H9 (cell line): ENCODE results near the gene PGBD2. TPM values are rescaled to one million over a fixed set of nuclear protein-coding genes. Genes with fewer than 3 reads are reported as not detected.

Experiments
- DNase-seq: peaks from one replicate; pipeline ENCODE4 v3.0.0-alpha.2; 2017
- H2AFZ ChIP-seq: one replicate; pipeline ENCODE4 v1.6.1; 2013; ENCODE audit warnings: mild to moderate bottlenecking, low read length, control low read depth, moderate library complexity
- H2AK5ac ChIP-seq: 2 replicates; pipeline ENCODE4 v1.6.1; 2013; ENCODE audit warnings: low read length, control low read depth, mixed read lengths; ENCODE audit not compliant: insufficient read length
- H2BK120ac ChIP-seq: one replicate; pipeline ENCODE4 v1.6.1; 2013; ENCODE audit warnings: low read depth, mild to moderate bottlenecking, low read length, control low read depth, inconsistent platforms; ENCODE audit not compliant: poor library complexity, severe bottlenecking
- H2BK12ac ChIP-seq: 2 replicates; pipeline ENCODE4 v1.6.1; 2013; ENCODE audit warnings: low read length, control low read depth, mixed read lengths, low read depth; ENCODE audit not compliant: insufficient read length
- H2BK15ac ChIP-seq: 2 replicates; pipeline ENCODE4 v1.6.1; 2013; ENCODE audit warnings: low read depth, low read length, control low read depth
- H2BK20ac ChIP-seq: one replicate; pipeline ENCODE4 v1.6.1; 2013; ENCODE audit warnings: low read depth, mild to moderate bottlenecking, low read length, control low read depth, inconsistent platforms; ENCODE audit not compliant: poor library complexity, severe bottlenecking
- H2BK5ac ChIP-seq: 2 replicates; pipeline ENCODE4 v1.6.1; 2013; ENCODE audit warnings: low read length, control low read depth, mixed read lengths; ENCODE audit not compliant: insufficient read length
- H3K14ac ChIP-seq: 2 replicates; pipeline ENCODE4 v1.6.1; 2013; ENCODE audit warnings: low read length, control low read depth; ENCODE audit not compliant: insufficient read depth
- H3K18ac ChIP-seq: 2 replicates; pipeline ENCODE4 v1.6.1; 2013; ENCODE audit warnings: low read depth, mild to moderate bottlenecking, mixed read lengths, low read length, control low read depth; ENCODE audit not compliant: insufficient read length
- H3K23ac ChIP-seq: 2 replicates; pipeline ENCODE4 v1.6.1; 2013; ENCODE audit warnings: low read length, control low read depth, mixed read lengths, low read depth; ENCODE audit not compliant: insufficient read length
- H3K23me2 ChIP-seq: 2 replicates; pipeline ENCODE4 v1.6.1; 2013; ENCODE audit warnings: low read depth, mild to moderate bottlenecking, mixed read lengths, low read length, control low read depth; ENCODE audit not compliant: insufficient read length, poor library complexity, severe bottlenecking
- H3K27ac ChIP-seq: 2 replicates; pipeline ENCODE4 v1.5.1; 2013; ENCODE audit warnings: low read length, control low read depth, mixed read lengths, low read depth; ENCODE audit not compliant: insufficient read length
- H3K27me3 ChIP-seq: 2 replicates; pipeline ENCODE4 v1.6.1; 2013; ENCODE audit warnings: low read length, control low read depth, inconsistent platforms; ENCODE audit not compliant: insufficient read depth
- H3K4ac ChIP-seq: 2 replicates; pipeline ENCODE4 v1.6.1; 2013; ENCODE audit warnings: low read depth, mild to moderate bottlenecking, control low read depth, inconsistent platforms, low read length, moderate library complexity
- H3K4me1 ChIP-seq: 2 replicates; pipeline ENCODE4 v1.6.1; 2013; ENCODE audit warnings: low read length, control low read depth, inconsistent platforms; ENCODE audit not compliant: insufficient read depth
- H3K4me2 ChIP-seq: 2 replicates; pipeline ENCODE4 v1.6.1; 2013; ENCODE audit warnings: low read length, control low read depth, mixed read lengths; ENCODE audit not compliant: insufficient read length, insufficient read depth
- H3K56ac ChIP-seq: 2 replicates; pipeline ENCODE4 v1.6.1; 2013; ENCODE audit warnings: low read depth, mild to moderate bottlenecking, mixed read lengths, low read length, control low read depth; ENCODE audit not compliant: insufficient read length
- H3K79me1 ChIP-seq: 2 replicates; pipeline ENCODE4 v1.6.1; 2013; ENCODE audit warnings: low read depth, mild to moderate bottlenecking, moderate library complexity, low read length, control low read depth, inconsistent platforms; ENCODE audit not compliant: insufficient read depth, poor library complexity, severe bottlenecking
- H3K79me2 ChIP-seq: 2 replicates; pipeline ENCODE4 v1.6.1; 2013; ENCODE audit warnings: low read length, control low read depth, inconsistent platforms; ENCODE audit not compliant: insufficient read depth
- H3K9ac ChIP-seq: 2 replicates; pipeline ENCODE4 v1.6.1; 2013; ENCODE audit warnings: low read length, control low read depth, mixed read lengths; ENCODE audit not compliant: insufficient read length; ENCODE audit errors: extremely low read depth
- H3K9me3 ChIP-seq: one replicate; pipeline ENCODE4 v1.6.1; 2013; ENCODE audit warnings: low read depth, low read length, inconsistent platforms; ENCODE audit not compliant: control insufficient read depth
- H3T11ph ChIP-seq: one replicate; pipeline ENCODE4 v1.6.1; 2013; ENCODE audit warnings: mild to moderate bottlenecking, low read length, control low read depth, inconsistent platforms
- H4K20me1 ChIP-seq: one replicate; pipeline ENCODE4 v1.6.1; 2013; ENCODE audit not compliant: control insufficient read depth, insufficient read length, insufficient read depth
- H4K5ac ChIP-seq: 2 replicates; pipeline ENCODE4 v1.6.1; 2013; ENCODE audit warnings: low read depth, mild to moderate bottlenecking, mixed read lengths, low read length, control low read depth; ENCODE audit not compliant: insufficient read length
- H4K8ac ChIP-seq: replicated peaks from 2 replicates; pipeline ENCODE4 v1.6.1; 2013; ENCODE audit warnings: low read length, control low read depth, mixed read lengths, low read depth; ENCODE audit not compliant: insufficient read length
- H4K91ac ChIP-seq: 2 replicates; pipeline ENCODE4 v1.6.1; 2013; ENCODE audit warnings: low read depth, mild to moderate bottlenecking, moderate library complexity, mixed read lengths, low read length, control low read depth; ENCODE audit not compliant: insufficient read length
- H3K27ac Mint-ChIP-seq, 3 experiments: 2 replicates in 2 of 3; 3 replicates in 1 of 3; pipeline ENCODE4 v1.8.0; 2020 to 2021; ENCODE audit warnings: mixed read lengths in 3 of 3, mild to moderate bottlenecking in 1 of 3, moderate library complexity in 1 of 3
- H3K27me3 Mint-ChIP-seq: 2 replicates; pipeline ENCODE4 v1.8.0; 2021; ENCODE audit warnings: low read depth, mild to moderate bottlenecking, moderate library complexity, mixed read lengths
- H3K36me3 Mint-ChIP-seq, 3 experiments: 2 replicates in 2 of 3; 3 replicates in 1 of 3; pipeline ENCODE4 v1.8.0; 2020 to 2021; ENCODE audit warnings: low read depth in 3 of 3, mixed read lengths in 3 of 3; ENCODE audit not compliant: insufficient read depth in 1 of 3
- H3K4me1 Mint-ChIP-seq, 2 experiments: 2 replicates each; pipeline ENCODE4 v1.8.0; 2020; ENCODE audit warnings: mixed read lengths in 2 of 2
- H3K4me3 Mint-ChIP-seq, 2 experiments: 2 replicates in 1 of 2; 3 replicates in 1 of 2; pipeline ENCODE4 v1.8.0; 2020 to 2021; ENCODE audit warnings: mild to moderate bottlenecking in 2 of 2, mixed read lengths in 2 of 2, moderate library complexity in 1 of 2
- H3K9me3 Mint-ChIP-seq, 2 experiments: 2 replicates in 1 of 2; 3 replicates in 1 of 2; pipeline ENCODE4 v1.8.0; 2020; ENCODE audit warnings: mild to moderate bottlenecking in 2 of 2, mixed read lengths in 2 of 2, moderate library complexity in 1 of 2
- CTCF ChIP-seq: fragments of 200-600 bp; sonication (generic); conservative IDR thresholded peaks from 3 replicates; pipeline ENCODE4 v1.8.0; 2021; ENCODE audit warnings: antibody characterized with exemption, mild to moderate bottlenecking
- WGBS: extraction: QIAGEN DNeasy Blood & Tissue Kit; methylation state at CpG from one replicate; pipeline ENCODE4 v1.1.7; 2013; ENCODE audit warnings: missing lambda C conversion rate, low lambda C conversion rate, mixed read lengths; ENCODE audit not compliant: insufficient read length; ENCODE audit errors: extremely low coverage; 5-methylcytosine and 5-hydroxymethylcytosine counted together
- total RNA-seq: library from RNA; stranded (reverse); gene quantifications from 2 replicates; pipeline ENCODE4 v1.2.1, GENCODE V29; 2021

The PGBD2 gene
- total RNA-seq, 1 experiment from 2014 or later, result 10.4 TPM

GRCh38 chr1:248860007-248860406 lies 46.0 kb upstream of the PGBD2 start:
- H3K56ac ChIP-seq, result no peak overlapping the region
- no peak overlapping the region for H4K8ac ChIP-seq
- peaks cover 48% of the 10 kb centered on the region for H3K27me3 Mint-ChIP-seq
- no peak overlapping the region for H3T11ph ChIP-seq
- no peaks in the 10 kb centered on the region; the same call in 1 of the 2 replicates for H3K27me3 ChIP-seq
- no peak for DNase-seq
- peaks cover 24% of the 10 kb centered on the region for H3K23me2 ChIP-seq
- H3K4me2 ChIP-seq, result no peak overlapping the region
- H3K4me1 Mint-ChIP-seq, result peaks cover 22 to 26% of the 10 kb centered on the region in 2 experiments
- no peak overlapping the region for H3K27ac ChIP-seq
- H3K4me3 Mint-ChIP-seq, result peak overlapping the region; percentile 87 to 92
- no peaks in the 10 kb centered on the region for H3K79me2 ChIP-seq
- no peak overlapping the region for H3K9ac ChIP-seq
- H2BK12ac ChIP-seq, result no peak overlapping the region
- H4K5ac ChIP-seq, result no peak overlapping the region
- no peak overlapping the region for H3K18ac ChIP-seq
- no peak overlapping the region for H2AK5ac ChIP-seq
- no peak overlapping the region for H2BK20ac ChIP-seq
- no peak overlapping the region for H3K14ac ChIP-seq
- no peaks in the 10 kb centered on the region for H3K9me3 ChIP-seq
- peaks cover 0 to 2% of the 10 kb centered on the region in 2 experiments; a peak in 2 of 5 replicates for H3K9me3 Mint-ChIP-seq
- no peak overlapping the region for H2BK15ac ChIP-seq
- no peaks in the 10 kb centered on the region for H4K20me1 ChIP-seq
- no peak overlapping the region for H2AFZ ChIP-seq
- no peak overlapping the region for H2BK120ac ChIP-seq
- H3K4ac ChIP-seq, result no peak overlapping the region
- H3K79me1 ChIP-seq, result no peaks in the 10 kb centered on the region
- TF ChIP-seq CTCF, result no peak
- H3K36me3 Mint-ChIP-seq, result peaks cover 0 to 17% (median 15%) of the 10 kb centered on the region in 3 experiments; a peak in 6 of 7 replicates
- H3K23ac ChIP-seq, result no peak overlapping the region
- no peaks in the 10 kb centered on the region for H3K4me1 ChIP-seq
- H4K91ac ChIP-seq, result no peak overlapping the region
- H2BK5ac ChIP-seq, result no peak overlapping the region
- WGBS, result no CpG with 5 or more reads among the region's 4 CpGs
- no peak overlapping the region; a peak in 1 of 7 replicates for H3K27ac Mint-ChIP-seq
